Measurements from ENCODE around the gene PCED1A.

DNA sequence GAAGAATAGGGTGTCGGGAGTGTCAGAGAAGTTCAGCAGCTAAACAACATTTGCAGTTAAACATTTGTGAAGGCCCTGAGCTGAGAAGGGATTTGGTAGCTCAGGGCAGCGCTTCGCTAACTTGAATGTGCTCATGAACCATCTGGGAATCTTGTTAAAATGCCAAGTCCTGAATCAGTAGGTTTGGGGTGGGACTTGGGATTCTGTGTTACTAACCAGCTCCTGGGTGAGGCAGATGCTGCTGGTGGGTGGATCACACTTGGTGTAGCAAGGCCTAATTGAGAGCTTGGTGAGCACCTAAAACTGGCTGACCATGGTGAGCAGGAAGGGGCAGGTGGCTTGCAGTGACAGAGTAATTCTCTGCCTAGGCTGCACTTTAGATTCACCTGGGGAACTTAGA lies 38.7 kb upstream of the PCED1A start:
- no peak for TF ChIP-seq CTCF (IDR thresholded peaks at IDR 0.05)
- TF ChIP-seq POLR2A (IDR thresholded peaks at IDR 0.05): no peak
